HG02623 (cell line): ENCODE data around the gene RPH3AL.
"Not testable (repeated sequence)": the region's sequence is repeated elsewhere in the genome, so short reads cannot be mapped to it uniquely, and the experiment has no call there.

Experiments used
- ATAC-seq: cut with Tn5 transposase; IDR thresholded peaks from one replicate; pipeline ENCODE4 v1.9.1; 2021; ENCODE audit warnings: moderate library complexity; ENCODE audit not compliant: unreplicated experiment

Gene RPH3AL

GRCh38 chr17:227946-228615 lies 124.5 kb downstream of the RPH3AL start:
- no peak for ATAC-seq

DNA sequence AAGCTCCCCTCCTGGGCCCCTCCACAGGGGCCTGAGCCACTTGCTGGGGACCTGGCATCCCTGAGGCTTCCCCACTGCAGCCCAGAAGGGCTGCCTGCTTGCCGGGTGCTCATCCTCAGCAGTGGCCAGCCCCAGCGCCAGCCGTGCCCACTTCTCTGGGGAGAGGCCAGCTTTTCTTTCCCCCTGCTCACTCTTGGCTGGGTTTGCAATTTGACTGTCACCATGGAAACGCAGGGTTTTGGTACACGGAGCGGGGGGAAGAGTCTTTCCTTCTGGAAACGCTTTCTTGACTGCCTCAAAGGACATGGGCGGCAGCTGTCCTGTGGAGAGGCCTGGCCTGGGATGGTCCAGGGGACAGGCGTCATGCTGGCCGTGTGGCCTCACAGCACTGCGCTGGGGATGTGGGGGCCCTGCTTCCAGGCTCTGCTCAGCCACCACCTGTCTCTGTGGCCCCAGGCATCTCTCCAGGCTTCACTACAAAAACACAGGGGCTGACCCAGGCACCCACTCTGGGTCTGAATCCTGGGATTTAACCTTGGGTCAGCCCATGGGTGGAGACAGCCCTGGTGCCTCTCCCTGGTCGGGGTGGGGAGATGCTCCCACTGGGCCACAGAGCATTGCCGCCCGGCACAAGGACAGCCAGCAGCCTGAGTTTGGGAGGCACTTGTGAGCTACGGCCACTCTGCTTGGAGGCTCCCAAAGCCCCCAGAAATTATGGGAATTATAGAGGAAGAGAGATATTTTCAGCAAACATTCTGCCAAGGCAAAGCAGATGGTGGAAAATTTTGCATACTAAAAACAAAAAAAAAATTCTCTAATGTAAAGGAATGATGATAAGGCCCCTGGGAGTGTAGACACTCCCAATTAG lies 125.3 kb downstream of the RPH3AL start:
- no peak for ATAC-seq

- no peak for ATAC-seq
Observed at GRCh38 chr17:226108-227077, 126.2 kb downstream of the RPH3AL start.

DNA sequence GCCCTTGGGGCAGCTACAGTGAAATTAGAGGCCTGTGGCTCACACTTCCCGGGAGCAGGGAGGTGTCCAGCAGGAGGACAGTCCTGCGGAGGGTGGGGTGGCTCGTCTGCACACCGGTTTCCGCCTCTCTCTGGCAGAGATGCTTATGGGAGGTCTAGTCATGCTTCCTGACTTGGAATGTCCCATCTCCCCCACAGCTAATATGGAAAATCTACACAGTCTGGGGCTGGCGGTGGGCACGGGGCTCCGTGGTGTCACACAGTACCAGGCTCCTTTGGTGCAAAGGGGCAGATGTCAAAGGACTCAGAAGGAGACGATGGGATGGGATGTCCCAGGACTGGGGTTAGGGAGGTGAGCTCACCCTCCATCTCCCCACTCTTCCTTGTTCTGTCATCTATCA lies 127.1 kb downstream of the RPH3AL start:
- ATAC-seq: no peak

- not testable (repeated sequence) for ATAC-seq
Observed at GRCh38 chr17:224576-224975, 128.0 kb downstream of the RPH3AL start.

DNA sequence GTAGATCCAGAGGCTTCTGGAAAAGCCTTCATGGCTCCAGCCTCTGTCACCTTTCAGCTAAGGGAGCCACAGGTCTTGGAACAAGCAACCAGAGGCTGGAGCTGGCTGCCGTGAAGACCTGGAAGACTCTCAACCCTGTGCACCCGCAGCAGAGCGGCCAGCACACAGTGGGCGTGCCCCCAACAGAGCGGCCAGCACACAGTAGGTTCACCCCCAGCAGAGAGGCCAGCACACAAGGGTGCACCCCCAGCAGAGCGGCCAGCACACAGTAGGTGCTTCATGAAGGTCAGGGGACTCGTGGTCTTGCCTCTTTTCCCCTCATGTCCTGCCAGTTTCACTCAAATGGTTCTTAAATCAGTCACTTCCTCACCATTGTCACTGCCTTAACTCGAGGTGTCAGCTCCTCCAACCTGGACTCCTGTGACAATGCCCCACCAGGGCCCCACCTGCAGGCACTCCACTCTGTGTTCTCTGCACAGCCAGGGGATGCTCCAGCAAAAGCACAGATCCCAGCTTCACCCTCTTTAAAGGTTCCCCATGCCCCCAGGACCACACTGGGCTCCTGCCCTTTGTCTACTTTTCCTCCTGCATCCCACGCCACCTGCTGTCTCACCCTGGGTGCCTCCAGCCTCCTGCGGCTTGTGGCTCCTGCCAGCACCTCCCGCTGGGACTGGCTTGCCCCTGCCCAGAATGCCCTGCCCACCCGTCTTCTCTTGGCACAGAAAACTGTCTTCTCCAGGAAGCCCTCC lies 128.7 kb downstream of the RPH3AL start:
- no peak for ATAC-seq

DNA sequence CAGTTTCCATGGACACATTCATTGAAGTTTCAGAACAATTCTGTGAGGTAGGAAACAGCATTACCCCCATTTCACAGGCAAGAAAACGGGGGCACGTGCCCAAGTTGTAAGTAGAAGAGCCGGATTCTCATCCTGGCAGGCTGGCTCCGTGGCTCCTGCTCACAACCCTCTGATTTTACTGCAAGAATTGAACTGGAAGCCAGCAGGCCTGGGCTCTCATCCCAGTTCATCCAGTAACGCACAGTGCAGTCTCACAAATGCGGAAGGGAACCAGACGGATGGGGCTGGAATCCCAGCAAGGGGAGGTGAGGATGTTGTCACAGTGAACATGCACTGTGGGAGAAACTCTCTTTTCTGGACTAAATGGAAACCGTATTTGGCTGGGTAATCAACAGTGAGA lies 130.4 kb downstream of the RPH3AL start:
- ATAC-seq: no peak

GRCh38 chr17:219696-220095 lies 132.9 kb downstream of the RPH3AL start:
- ATAC-seq: no peak

GRCh38 chr17:218432-219110 lies 134.0 kb downstream of the RPH3AL start:
- no peak for ATAC-seq

GRCh38 chr17:216625-217024 lies 136.0 kb downstream of the RPH3AL start:
- no peak for ATAC-seq

GRCh38 chr17:215563-216478 lies 136.8 kb downstream of the RPH3AL start:
- not testable (repeated sequence) for ATAC-seq

DNA sequence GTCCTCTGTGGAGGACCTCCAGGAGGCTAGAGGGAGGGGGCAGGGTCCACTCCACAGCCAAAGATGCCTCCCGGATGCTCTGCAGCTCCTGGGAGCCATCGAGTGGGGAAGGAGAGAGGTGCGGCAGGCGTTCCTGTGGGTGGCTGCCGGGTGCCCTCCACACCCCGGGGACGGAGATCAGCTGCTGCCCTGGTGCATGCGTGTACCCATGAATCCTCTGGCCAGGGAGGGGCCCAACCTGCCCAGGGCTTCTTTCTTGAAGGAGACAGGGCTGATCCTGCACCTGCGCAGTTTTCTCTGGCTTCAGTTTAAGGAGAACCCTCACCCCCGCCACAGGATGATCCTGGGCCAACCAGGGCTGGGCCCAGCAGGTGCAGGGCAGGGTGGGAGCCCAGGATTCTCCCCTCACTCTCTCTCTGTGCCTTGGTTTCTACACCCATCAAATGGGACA lies 137.7 kb downstream of the RPH3AL start:
- no peak for ATAC-seq

DNA sequence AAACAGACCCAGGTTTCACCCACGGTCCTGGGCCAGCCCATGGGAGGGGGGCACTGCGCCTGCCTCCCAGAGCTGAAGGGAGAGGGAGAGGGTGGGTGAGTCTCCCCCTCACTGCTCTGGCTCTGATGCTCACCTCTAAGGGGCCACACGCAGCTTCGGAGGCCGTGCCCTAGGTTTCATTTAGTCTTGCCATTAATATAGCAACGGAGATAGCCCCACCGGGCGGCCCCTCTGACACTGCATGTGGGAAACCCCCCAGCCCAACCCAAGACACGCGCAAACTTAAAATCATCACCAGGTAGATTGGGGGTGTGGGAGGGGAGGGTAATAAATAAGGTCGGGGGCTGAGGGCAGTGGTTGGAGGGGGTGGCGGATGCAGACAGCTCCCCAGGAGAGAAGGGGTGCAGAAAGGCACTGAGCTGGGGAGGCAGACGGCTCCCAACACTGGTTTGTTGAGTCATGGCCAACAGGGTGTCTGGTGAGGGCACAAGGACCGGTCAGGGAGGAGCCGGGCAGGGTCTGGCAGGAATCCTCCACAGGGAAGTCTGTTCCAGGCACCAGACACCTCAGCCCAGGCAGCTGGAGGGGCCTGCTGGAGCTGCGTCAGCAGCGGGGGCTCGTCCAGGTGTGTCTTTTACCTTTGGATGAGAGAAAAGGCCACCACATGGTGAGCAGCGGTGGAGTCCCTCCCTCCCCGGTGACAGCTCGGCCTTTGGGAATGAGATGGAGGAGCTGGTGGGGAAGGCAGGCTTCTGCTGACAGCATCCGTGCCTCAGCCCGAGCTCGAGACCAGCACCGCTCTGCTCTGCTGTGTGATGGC lies 139.1 kb downstream of the RPH3AL start:
- ATAC-seq: no peak

- ATAC-seq: no peak
Observed at GRCh38 chr17:210402-210801, 142.2 kb downstream of the RPH3AL start.

DNA sequence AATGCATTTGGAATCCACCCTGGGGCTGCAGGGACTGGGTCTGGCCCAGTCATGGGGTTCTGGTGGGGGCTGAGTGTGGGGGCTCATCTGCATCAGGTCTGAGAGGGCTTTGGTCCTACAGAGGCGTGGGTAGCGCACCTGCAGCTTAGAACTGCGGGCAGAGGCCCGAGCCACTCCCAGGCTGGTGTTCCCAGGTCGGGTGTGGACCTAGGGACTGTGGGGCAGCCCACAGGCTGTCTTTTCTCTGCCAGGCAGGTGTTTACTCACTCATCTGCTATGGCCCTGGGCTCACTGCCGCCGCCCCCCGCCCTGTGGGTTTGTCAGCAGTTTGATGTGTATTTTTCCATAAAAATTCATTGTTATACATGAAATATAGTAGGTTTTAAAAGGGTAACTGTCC lies 144.2 kb downstream of the RPH3AL start:
- ATAC-seq: no peak

DNA sequence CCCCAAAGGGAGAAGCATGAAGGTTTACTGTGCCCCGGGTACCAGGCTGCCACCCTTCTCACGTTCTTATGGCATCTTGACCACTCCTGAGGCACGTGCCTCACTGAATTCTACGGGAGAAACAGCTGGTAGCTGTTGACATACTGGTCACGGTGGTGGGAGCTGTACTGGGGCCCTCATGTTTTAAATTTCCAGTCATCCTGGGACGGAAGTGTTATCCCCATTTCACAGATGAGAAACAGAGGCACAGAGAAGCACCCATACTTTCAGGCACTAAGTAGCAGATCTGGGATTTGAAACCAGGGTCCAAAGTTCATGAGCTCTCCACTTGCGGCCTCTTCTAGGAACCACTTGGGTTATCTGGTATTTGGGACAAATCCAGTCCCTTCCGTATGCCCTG lies 144.8 kb downstream of the RPH3AL start:
- ATAC-seq: no peak

DNA sequence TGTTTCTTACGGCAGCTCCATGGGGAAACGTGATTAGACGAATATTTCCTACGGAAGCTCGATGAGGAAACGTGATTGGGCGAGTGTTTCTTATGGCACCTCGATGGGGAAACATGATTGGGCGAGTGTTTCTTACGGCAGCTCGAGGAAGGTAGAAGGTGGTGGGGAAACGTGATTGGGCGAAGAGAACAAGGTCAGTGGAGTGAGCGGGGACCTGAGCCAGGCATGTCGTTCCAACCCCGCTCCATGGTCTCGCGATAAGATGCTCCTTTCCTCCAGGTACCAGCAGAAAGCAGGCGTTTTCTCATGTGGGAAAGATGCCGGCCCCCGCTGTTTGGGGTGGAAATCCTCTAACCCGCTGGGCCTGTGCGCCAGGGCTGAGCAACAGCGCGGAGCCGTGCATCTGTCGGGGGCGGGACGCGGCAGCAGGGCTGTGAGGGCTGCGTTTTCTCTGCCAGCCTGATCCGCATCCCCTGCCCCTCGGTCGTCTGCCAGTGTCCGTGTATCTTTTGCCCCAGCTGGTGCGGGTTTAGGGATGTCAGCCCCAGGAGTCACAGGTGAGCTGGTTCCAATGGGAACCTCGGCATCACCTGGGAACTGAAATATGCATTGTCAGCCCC lies 145.6 kb downstream of the RPH3AL start:
- ATAC-seq: no peak
